Measurements from ENCODE around the gene CPSF4.

The CPSF4 gene

DNA sequence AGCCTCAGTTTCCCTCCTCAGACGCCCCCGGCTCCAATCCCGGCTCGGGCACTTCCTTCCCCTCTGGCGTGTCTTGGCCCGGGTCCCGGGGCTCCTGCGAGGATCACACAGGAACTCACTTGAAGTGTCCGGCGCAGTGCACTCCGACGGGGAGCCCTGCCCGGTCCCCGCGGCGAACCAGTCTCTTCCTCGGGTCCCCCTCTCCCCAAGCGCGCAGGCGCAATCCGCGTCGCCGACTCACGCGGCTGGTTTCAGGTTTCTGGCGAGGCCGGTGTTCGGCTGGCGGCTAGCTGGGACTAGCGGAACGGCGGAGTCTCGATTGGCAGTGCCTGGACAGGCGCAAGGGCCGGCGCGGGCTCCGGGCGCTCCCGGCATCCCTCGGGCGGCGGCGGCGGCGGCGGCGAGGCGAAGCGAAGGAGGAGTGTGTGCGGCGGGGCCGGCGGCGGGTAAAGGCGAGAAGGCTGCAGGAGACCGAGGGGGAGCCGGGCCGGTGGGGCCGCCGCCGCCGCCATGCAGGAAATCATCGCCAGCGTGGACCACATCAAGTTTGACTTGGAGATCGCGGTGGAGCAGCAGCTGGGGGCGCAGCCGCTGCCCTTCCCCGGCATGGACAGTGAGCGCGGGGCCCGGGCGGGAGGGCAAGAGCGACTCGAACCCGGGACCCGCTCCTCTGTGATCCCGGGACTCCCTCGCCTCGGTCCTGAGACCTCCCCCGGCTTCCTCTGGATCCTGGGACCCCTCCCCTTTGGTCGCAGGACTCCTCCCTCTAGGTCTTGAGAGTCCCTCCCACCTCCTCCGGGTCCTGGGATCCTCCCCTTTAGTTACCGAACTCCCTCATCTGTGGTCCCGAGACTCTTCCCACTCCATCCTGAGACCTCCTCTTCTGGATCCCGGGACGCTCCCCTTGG, at the start of gene CPSF4, which contains the start of gene PTCD1:
TSS of gene CPSF4 (plus strand) at position 371 of the 908 bp plus-strand sequence. CDS start at position 511, 140 bp downstream.
TSS of gene PTCD1 (minus strand) at position 226 of the 908 bp plus-strand sequence. CDS start 3,556 bp downstream, outside the sequence.
- DNase-seq (ENCODE audit: low read depth in 3 of 3) = peak; percentile 82 to 91 (median 90)

DNA sequence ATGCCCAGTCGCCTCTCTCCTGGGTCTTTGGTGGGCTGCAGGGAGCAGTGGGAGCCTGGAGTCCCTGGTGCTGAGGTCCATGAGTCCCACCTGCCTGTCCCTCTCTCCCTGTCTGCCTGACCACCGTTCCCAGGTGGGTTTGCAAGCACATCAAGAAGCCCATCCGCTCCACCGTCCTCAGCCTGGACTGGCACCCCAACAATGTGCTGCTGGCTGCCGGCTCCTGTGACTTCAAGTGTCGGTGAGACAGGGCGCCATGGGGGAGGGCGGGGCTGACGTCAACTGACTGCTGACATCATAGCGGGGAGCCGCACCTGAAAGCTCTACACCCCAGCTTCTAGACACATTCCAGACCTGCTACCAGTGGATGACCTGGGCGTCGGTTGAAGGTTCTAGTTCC, 49.0 kb upstream of the CPSF4 start:
- DNase-seq (ENCODE audit: low read depth in 3 of 3) = no peak

DNA sequence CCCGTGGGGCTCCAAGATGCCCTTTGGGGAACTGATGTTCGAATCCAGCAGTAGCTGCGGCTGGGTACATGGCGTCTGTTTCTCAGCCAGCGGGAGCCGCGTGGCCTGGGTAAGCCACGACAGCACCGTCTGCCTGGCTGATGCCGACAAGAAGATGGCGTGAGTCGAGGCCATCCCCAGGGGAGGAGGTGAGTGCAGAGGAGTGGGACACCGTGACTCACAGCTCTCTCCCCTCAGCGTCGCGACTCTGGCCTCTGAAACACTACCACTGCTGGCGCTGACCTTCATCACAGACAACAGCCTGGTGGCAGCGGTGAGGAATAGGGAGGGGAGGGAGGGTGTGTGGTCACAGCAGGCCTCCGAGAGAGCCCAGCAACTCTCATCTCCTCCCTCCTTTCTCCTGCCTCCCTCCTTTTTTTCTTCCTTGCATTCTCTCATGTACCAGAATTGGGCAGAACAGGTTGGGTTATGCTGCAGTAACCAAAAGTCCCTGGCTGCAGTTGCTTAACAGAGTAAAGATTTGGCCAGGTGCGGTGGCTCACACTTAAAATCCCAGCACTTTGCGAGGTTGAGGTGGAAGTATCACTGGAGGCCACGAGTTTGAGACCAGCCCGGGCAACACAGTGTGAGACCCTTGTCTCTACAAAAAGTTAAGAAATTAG, 47.7 kb upstream of the CPSF4 start:
- no peak for DNase-seq (ENCODE audit: low read depth in 3 of 3)

DNA sequence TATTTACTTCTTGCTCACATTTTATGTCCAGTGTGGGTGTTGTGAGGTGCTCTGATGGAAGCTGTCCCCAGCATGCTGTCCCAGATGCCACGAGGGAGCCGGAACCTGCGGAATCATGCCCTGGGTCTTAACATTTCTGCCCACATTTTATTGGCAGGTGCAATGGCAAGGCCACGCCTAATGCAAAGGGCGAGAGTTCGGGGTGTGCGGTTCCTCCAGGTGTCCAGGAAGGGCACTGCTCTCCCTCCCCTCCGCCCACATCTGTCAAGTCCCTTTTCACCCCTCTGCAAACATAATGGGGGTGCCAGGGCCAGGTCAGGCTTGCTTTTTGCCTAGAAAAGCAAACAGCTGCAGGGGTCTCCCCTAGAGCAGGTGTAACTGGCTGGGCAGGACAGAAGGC, 46.7 kb upstream of the CPSF4 start:
- DNase-seq (ENCODE audit: low read depth in 3 of 3) = no peak

DNA sequence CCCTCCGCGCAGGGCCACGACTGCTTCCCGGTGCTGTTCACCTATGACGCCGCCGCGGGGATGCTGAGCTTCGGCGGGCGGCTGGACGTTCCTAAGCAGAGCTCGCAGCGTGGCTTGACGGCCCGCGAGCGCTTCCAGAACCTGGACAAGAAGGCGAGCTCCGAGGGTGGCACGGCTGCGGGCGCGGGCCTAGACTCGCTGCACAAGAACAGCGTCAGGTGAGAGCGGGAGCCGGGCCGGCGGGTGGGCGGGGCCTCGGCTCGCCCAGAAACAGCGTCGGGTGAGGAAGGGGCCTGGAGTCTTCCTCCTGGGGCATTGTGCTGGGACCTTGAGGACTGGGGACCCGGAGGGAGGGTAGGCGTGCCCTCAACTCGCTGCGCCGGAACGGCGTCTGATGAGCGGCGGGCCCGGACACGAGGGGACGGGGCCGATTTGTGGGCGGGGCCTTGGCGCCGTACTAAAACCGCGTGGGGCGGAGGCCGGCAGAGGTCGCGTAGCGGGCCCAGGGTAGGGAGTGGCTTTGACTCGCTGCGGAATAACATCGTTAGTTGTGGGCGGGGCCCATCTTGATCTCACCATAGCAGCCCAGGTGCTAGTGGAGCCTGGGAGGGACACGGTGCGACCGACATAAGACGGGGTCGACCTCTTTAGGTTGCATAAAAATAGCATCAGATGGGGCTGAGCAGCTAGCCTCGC, 45.9 kb upstream of the CPSF4 start:
- peak in 2 of 3 donors; percentile 66 to 70 for DNase-seq (ENCODE audit: low read depth in 3 of 3)

- no peak for DNase-seq (ENCODE audit: low read depth in 3 of 3)
These were observed 45.2 kb upstream of the CPSF4 start for GRCh38 chr7:99393355-99394187.

DNA sequence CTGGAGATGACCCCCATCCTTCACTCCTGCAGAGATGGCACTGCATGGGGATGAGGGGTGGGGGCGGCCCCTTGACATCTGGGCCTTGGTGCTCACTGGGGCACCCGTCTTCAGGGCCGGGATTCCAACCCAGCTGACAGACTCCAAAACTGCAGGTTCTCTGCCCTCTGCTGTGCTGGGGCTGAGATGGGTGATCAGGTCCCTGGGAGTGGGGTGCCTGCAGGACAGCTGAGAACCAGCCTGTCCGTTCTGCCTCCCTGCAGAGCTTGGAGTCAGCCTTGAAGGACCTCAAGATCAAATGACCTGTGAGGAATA, 44.6 kb upstream of the CPSF4 start:
- no peak for DNase-seq (ENCODE audit: low read depth in 3 of 3)

GRCh38 chr7:99395616-99396327, 43.0 kb upstream of the CPSF4 start:
- no peak for DNase-seq (ENCODE audit: low read depth in 3 of 3)

GRCh38 chr7:99396418-99397296, 42.1 kb upstream of the CPSF4 start:
- DNase-seq (ENCODE audit: low read depth in 3 of 3) = no peak

GRCh38 chr7:99397297-99397983, 41.3 kb upstream of the CPSF4 start:
- no peak for DNase-seq (ENCODE audit: low read depth in 3 of 3)

DNA sequence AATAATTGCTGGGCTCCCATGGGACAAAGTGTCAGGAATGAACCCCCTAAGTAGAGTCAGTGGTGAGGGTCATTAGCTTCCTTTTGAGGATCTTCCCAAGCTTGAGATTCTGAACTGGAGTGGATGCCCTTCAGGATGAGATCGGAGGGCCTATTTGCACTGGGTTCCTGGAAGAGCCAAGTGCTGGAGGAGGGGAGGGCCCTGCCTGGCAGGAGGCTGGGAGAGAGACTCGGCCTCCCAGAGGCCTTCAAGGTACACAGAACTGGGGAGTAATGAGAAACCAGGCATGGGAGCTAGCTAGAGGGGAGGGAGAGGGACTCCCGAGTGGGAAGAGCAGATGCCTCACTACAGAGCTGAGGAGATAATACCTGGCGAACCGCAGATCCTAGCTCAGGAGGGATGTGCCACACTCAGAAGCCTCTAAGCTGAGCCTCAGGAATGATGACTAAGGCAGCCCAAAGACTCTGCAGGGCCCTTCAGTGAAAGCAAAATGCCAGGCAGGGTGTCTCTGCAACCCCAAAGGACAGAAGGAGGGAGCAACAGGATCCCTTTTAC, 39.8 kb upstream of the CPSF4 start:
- DNase-seq (ENCODE audit: low read depth in 3 of 3) = no peak

DNA sequence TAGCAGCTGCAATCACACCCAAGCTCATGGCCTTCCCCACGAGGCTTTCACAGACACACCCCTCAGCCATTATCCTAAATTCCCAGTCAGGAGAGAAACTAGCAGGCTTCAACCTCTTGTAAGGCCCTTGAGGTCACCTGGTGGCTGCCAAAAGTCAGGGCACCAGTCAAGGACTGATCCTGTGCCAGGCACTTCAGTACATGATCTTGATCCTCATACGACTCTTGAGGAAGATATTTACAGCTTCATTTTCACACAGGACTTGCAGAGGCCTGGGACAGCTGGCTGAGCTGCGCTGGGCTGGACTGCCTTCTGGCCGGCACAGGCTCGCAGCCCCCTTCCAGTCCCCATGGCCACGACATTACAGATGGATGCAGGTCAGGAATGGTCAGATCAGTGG, 39.1 kb upstream of the CPSF4 start:
- no peak for DNase-seq (ENCODE audit: low read depth in 3 of 3)

DNA sequence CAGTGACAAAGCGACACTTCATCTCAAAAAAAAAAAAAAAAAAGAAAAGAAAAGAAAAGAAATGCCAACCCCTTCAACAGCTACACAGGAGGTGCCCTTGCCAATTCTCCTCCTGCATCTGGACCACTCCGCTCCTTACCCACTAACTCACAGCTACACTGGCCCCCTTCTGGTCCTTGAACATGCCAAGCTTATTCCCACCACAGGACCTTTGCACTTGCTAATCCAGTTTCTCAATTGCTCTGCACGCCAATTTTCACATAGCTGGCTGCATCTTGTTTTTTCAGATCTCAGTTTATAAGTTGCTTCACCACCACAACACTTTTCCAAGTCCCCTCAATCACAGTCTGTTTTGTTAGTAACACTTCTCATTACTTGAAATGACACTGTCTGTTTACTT, 35.9 kb upstream of the CPSF4 start:
- DNase-seq (ENCODE audit: low read depth in 3 of 3) = no peak

- DNase-seq (ENCODE audit: low read depth in 3 of 3) = no peak
These were observed 35.0 kb upstream of the CPSF4 start for GRCh38 chr7:99403764-99404163.

- no peak for DNase-seq (ENCODE audit: low read depth in 3 of 3)
These were observed 34.3 kb upstream of the CPSF4 start for GRCh38 chr7:99404235-99404976.

DNA sequence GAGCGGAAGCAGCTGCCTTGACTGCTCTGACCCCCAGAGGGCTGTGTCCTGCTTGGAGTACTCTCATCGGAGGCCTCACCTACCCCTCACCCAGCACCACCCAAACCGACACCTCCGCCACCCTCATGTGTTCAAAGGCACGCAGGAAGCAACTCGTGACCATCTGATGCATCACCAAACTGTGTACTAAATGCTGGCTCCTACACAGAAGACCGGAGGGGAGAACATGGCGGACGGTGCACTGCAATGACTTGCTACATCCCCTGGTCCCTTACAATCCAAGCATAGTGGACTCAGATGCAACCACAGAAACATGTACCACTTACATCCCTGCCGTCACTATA, 33.8 kb upstream of the CPSF4 start:
- no peak for DNase-seq (ENCODE audit: low read depth in 3 of 3)

GRCh38 chr7:99406557-99406956, 32.2 kb upstream of the CPSF4 start:
- DNase-seq (ENCODE audit: low read depth in 3 of 3) = no peak

DNA sequence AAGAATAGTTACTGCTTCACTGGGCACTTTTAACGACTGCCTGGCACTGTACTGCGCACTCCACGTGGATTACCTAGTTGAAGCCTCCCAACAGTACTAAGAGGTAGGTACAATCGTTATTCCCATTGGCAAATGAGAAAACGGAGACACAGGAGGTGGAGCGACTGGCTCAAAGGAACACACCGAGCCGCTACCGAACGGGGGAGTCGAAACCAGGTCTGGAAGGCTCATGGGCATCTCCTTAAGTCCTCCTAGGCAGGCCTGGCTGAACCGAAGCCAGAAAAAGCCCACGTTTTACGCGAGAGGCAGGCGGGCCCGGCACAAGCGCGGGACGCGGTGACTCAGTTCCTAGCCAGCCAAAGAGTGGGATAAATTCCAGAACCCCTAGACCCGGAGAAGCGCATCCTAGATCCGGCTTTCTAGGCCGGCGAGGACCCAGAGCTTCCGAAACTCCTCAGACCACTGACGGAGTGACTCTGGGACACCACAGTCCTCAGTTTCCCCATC, 30.8 kb upstream of the CPSF4 start:
- peak in 1 of 3 donors; percentile 36 for DNase-seq (ENCODE audit: low read depth in 3 of 3)
